CD14-positive monocyte (primary cell): ENCODE measurements around the gene CABP4. TPM values are rescaled to one million over a fixed set of nuclear protein-coding genes. Genes with fewer than 3 reads are reported as not detected.

Experiments
- DNase-seq, 3 donors: peaks; one replicate each; pipeline ENCODE4 v3.0.0-alpha.2; 2011 to 2022
- H2AFZ ChIP-seq: 2 replicates; pipeline ENCODE4 v1.6.0; 2012; ENCODE audit warnings: mild to moderate bottlenecking, low read depth, low read length, inconsistent platforms; ENCODE audit not compliant: insufficient read depth, poor library complexity, severe bottlenecking
- H3K27ac ChIP-seq, 2 donors: 1 replicate in 1 of 2; 2 replicates in 1 of 2; pipeline ENCODE4 v1.5.1; 2012 to 2013; ENCODE audit warnings: low read length in 2 of 2, control low read depth in 1 of 2, inconsistent platforms in 1 of 2, low read depth in 1 of 2, mild to moderate bottlenecking in 1 of 2
- H3K27me3 ChIP-seq, 2 donors: one replicate each; pipeline versions ENCODE4 v1.6.0 to v1.6.1; 2011 to 2013; ENCODE audit warnings: low read length in 2 of 2; ENCODE audit not compliant: control insufficient read depth in 2 of 2, insufficient read depth in 2 of 2
- H3K36me3 ChIP-seq, 2 donors: replicated peaks in 1 of 2; 1 replicate in 1 of 2; 2 replicates in 1 of 2; pipeline versions ENCODE4 v1.5.1 to v1.6.1; 2012 to 2013; ENCODE audit warnings: low read length in 2 of 2, control low read depth in 1 of 2, inconsistent platforms in 1 of 2, mild to moderate bottlenecking in 1 of 2; ENCODE audit not compliant: insufficient read depth in 2 of 2, control insufficient read depth in 1 of 2
- H3K4me1 ChIP-seq, 2 donors: 1 replicate in 1 of 2; 2 replicates in 1 of 2; pipeline versions ENCODE4 v1.5.1 to v1.6.1; 2012 to 2013; ENCODE audit warnings: low read length in 2 of 2, control low read depth in 1 of 2, inconsistent platforms in 1 of 2, mild to moderate bottlenecking in 1 of 2, moderate library complexity in 1 of 2; ENCODE audit not compliant: insufficient read depth in 2 of 2, control insufficient read depth in 1 of 2
- H3K4me2 ChIP-seq: replicated peaks from 2 replicates; pipeline ENCODE3; 2012; ENCODE audit warnings: low read length, moderate library complexity, mild to moderate bottlenecking; ENCODE audit not compliant: poor library complexity, severe bottlenecking; ENCODE audit errors: extremely low read depth
- H3K4me3 ChIP-seq, 3 experiments: fragments of 200-600 bp in 1 of 3; sonication (generic) in 1 of 3; replicated peaks in 1 of 3; 1 replicate in 2 of 3; 2 replicates in 1 of 3; pipeline ENCODE4 v1.5.1; 2011 to 2013; ENCODE audit warnings: low read length in 3 of 3, mild to moderate bottlenecking in 3 of 3, control low read depth in 2 of 3, low read depth in 2 of 3, inconsistent platforms in 1 of 3, moderate library complexity in 1 of 3
- H3K79me2 ChIP-seq: 2 replicates; pipeline ENCODE4 v1.6.0; 2012; ENCODE audit warnings: mild to moderate bottlenecking, control low read depth, inconsistent platforms, low read length, moderate library complexity; ENCODE audit not compliant: insufficient read depth
- H3K9ac ChIP-seq: 2 replicates; pipeline ENCODE4 v1.6.0; 2017; ENCODE audit warnings: low read length, mild to moderate bottlenecking; ENCODE audit not compliant: insufficient read depth, poor library complexity, severe bottlenecking
- H3K9me3 ChIP-seq, 2 donors: replicated peaks in 1 of 2; 1 replicate in 1 of 2; 2 replicates in 1 of 2; pipeline versions ENCODE4 v1.5.1 to v1.6.1; 2012 to 2013; ENCODE audit warnings: low read length in 2 of 2, control low read depth in 1 of 2; ENCODE audit not compliant: control insufficient read depth in 1 of 2, insufficient read depth in 1 of 2
- H4K20me1 ChIP-seq: 2 replicates; pipeline ENCODE4 v1.6.0; 2012; ENCODE audit warnings: mild to moderate bottlenecking, low read length, control low read depth, moderate library complexity; ENCODE audit not compliant: insufficient read depth
- H3K27ac Mint-ChIP-seq, 7 donors: one replicate each; pipeline ENCODE4 v1.8.0; 2020; ENCODE audit warnings: mild to moderate bottlenecking in 7 of 7, mixed read lengths in 7 of 7, moderate library complexity in 6 of 7, inconsistent platforms in 2 of 7
- H3K27me3 Mint-ChIP-seq, 3 donors: one replicate each; pipeline ENCODE4 v1.8.0; 2021 to 2022; ENCODE audit warnings: low read depth in 3 of 3, mild to moderate bottlenecking in 3 of 3, mixed read lengths in 3 of 3, moderate library complexity in 3 of 3, inconsistent platforms in 1 of 3
- H3K36me3 Mint-ChIP-seq, 2 donors: one replicate each; pipeline ENCODE4 v1.8.0; 2020; ENCODE audit warnings: mixed read lengths in 2 of 2, inconsistent platforms in 1 of 2, mild to moderate bottlenecking in 1 of 2
- H3K4me1 Mint-ChIP-seq: one replicate; pipeline ENCODE4 v1.8.0; 2020; ENCODE audit warnings: mild to moderate bottlenecking, mixed read lengths
- H3K4me3 Mint-ChIP-seq, 2 donors: one replicate each; pipeline ENCODE4 v1.8.0; 2020; ENCODE audit warnings: mild to moderate bottlenecking in 2 of 2, mixed read lengths in 2 of 2, moderate library complexity in 1 of 2
- H3K9me3 Mint-ChIP-seq, 7 donors: one replicate each; pipeline ENCODE4 v1.8.0; 2020 to 2022; ENCODE audit warnings: mixed read lengths in 7 of 7, mild to moderate bottlenecking in 6 of 7, moderate library complexity in 6 of 7, inconsistent platforms in 2 of 7
- CTCF ChIP-seq: fragments of 200-600 bp; IDR thresholded peaks from one replicate; pipeline ENCODE4 v1.8.0; 2022; ENCODE audit warnings: antibody characterized with exemption, mild to moderate bottlenecking
- WGBS: methylation state at CpG from one replicate; pipeline ENCODE4 v1.1.5; 2013; ENCODE audit warnings: missing lambda C conversion rate; ENCODE audit not compliant: insufficient coverage; 5-methylcytosine and 5-hydroxymethylcytosine counted together
- intact Hi-C, 2 donors: fragments of 100-400 bp; cut with micrococcal nuclease; formaldehyde crosslinking; loops; one replicate each; pipeline versions ENCODE4 v1.15.0 to v1.15.1; 2023
- polyA plus RNA-seq, 3 donors: library from polyadenylated mRNA; depleted of rRNA in 1 of 3; unstranded in 2 of 3; stranded (reverse) in 1 of 3; fragments of 300-500 nt in 2 of 3; fragments of >200 nt in 1 of 3; fragmentation: Illumina TruSeq in 2 of 3; gene quantifications; 1 replicate in 2 of 3; 2 replicates in 1 of 3; pipeline ENCODE4 v1.2.3, GENCODE V29; 2012 to 2021

Gene CABP4
- polyA plus RNA-seq, 3 donors = 0.28 to 1.7 TPM; not detected in 1

DNA sequence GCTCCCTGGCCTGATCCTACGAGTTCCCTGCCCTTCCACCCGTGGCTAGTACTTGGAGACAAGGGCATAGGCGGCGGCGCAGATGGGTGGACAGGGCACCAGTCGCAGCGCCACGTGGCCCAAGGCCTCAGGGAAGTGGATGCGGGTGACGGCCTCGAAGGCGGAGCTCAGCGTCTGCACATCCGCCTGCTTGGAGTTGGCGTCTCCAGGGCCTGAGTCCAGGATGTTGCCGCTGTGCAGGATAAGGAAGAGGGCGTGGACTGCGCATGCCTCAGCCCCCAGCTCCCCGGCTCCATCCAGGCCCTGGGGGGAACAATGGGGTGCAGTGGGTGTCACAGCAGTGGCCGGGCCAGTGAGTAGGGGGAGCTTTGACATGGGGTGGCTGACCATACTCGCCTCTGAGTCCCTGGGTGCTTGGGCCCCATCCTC lies 43.4 kb downstream of the CABP4 start:
- Histone ChIP-seq H3K79me2 (peaks cover 26% of the 10 kb centered on the region), H3K4me3 (no peak overlapping the region), H4K20me1 (peaks cover 90% of the 10 kb centered on the region), H3K9ac (no peak overlapping the region), H3K9me3 (no peaks in the 10 kb centered on the region), H3K4me2 (no peak overlapping the region), H3K4me1 (peaks cover 23 to 28% of the 10 kb centered on the region in 2 donors), H3K36me3 (peaks cover 81 to 88% of the 10 kb centered on the region in 2 donors), H2AFZ (no peak overlapping the region), H3K27me3 (no peaks in the 10 kb centered on the region), H3K27ac (no peak overlapping the region)
- Mint-ChIP-seq H3K27ac (no peak overlapping the region), H3K4me3 (no peak overlapping the region), H3K27me3 (no peaks in the 10 kb centered on the region), H3K36me3 (peaks cover 73 to 96% of the 10 kb centered on the region in 2 donors), H3K4me1 (peaks cover 24% of the 10 kb centered on the region), H3K9me3 (peaks cover 0 to 1% (median 0%) of the 10 kb centered on the region in 7 donors)
- intact Hi-C loops = no loop called here
- 93% methylated on average over 21 of the region's 21 CpGs for WGBS
- no peak for DNase-seq
- no peak for TF ChIP-seq CTCF

- Histone ChIP-seq H3K79me2 (peaks cover 38% of the 10 kb centered on the region), H3K27ac (no peak overlapping the region), H3K9ac (no peak overlapping the region), H3K27me3 (no peaks in the 10 kb centered on the region), H3K36me3 (peaks cover 72 to 75% of the 10 kb centered on the region in 2 donors), H3K9me3 (no peaks in the 10 kb centered on the region), H4K20me1 (peaks cover 88% of the 10 kb centered on the region), H3K4me2 (no peak overlapping the region), H2AFZ (no peak overlapping the region), H3K4me1 (peaks cover 31 to 40% of the 10 kb centered on the region in 2 donors), H3K4me3 (no peak overlapping the region)
- DNase-seq = no peak
- peaks cover 26% of the 10 kb centered on the region for H3K4me1 Mint-ChIP-seq
- no peak overlapping the region for H3K27ac Mint-ChIP-seq
- 98% methylated on average over 18 of the region's 26 CpGs for WGBS
- TF ChIP-seq CTCF = no peak
- peaks cover 64 to 84% of the 10 kb centered on the region in 2 donors for H3K36me3 Mint-ChIP-seq
- no peak overlapping the region for H3K4me3 Mint-ChIP-seq
- peaks cover 0 to 8% (median 0%) of the 10 kb centered on the region in 3 donors for H3K27me3 Mint-ChIP-seq
- peaks cover 0 to 1% (median 0%) of the 10 kb centered on the region in 7 donors for H3K9me3 Mint-ChIP-seq
- intact Hi-C loops = loop anchor here (5.0 to 10.0 kb wide), 2 partner anchors 33 to 225 kb away; partner anchors contain the start of gene TMEM134 (in 1 of the 2)
Measured at GRCh38 chr11:67499808-67500483, 44.8 kb downstream of the CABP4 start.
